Stimulated activated CD4-positive, alpha-beta T cell treated with anti-CD3 and anti-CD28 coated beads, Interleukin-4, amount 100 ng/mL, for 1 hour (primary cell): ENCODE results near the gene SLC5A7.

Source experiments
- DNase-seq: peaks from one replicate; pipeline ENCODE4 v3.0.0-alpha.2; 2020

The SLC5A7 gene

DNA sequence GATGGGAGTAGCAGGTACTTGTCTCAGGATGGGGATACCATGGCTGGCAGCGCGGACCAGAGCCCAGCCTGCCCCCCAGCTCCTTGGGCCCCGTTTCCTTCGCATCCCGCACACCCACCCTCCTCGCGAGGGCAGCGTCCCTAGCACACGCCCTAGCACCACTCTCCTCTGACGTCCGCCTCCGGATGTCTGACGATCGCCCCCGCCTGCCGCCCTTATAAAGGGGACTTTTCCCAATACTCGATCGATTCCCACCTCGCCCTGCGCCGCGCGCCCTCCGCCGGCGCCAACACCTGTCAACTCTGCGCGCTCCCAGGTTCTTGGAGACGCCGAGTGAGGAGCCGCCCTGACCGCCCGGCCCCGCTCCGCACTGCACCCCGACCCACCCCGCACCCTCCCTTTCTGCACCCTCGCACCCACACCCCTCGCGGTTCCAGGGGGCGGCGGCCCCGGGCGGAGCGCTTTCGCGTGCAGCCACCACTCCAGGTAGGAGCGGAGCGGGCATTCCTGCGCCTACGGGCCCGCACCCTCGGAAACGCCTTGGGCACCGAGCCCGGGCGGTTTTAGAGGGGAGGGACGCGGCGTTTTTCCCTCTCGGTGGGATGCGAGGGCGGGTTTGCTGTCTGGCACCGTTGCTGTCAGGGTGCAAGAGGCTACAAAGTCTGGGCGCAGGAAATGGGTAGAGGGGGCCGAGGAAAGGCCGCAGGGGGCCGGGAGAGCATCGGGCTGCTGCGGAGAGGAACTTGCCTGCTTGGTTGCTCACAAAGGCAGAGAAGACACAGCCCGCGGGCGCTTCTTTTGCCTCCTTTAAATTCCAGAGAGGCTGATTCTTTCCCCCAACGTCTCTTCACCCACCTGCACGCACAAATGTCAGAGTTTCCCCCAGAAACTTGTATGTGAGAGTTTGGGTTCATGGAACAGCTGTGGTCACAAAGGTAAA lies at the start of gene SLC5A7:
SLC5A7 (plus strand) TSS at position 247 of the 940 bp plus-strand sequence. CDS start 1,632 bp downstream, outside the sequence.
- no peak for DNase-seq

DNA sequence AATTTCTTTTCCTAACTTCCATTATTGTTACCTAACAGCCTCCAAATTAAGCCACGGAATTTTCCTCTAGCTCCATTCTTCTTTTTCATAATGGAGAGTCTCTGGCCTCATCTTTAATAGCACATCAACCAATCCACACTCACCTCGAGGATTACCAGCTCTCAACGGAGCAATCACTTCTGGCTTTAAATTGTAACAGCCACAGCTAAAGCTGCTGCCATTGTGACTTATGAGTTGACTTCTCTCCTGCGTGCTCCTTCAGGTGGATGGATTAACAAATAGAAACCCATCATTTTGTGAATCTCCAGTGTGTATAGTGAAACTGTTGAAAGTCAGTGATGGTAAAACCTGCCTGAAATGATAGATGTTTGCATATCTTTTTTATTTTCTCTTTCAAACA lies 24.9 kb upstream of the SLC5A7 start:
- no peak for DNase-seq

DNA sequence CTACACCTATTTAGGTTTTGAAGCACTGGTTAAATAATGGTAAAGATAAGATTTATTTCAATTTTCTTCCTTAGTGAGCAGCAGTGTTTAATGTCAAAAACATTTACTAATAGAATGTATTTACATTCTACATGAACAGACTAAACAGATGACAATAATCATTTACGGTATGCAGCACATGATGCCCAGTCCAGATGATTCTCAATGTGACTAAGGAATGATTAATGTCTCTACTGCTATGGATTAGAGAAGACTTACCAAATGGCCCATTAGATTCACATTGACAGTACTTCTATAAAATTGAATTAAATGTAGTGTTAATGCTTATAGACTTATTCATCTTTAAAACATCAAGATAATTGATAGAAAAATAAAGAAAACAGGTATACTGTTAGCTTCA lies 22.1 kb upstream of the SLC5A7 start:
- no peak for DNase-seq

DNA sequence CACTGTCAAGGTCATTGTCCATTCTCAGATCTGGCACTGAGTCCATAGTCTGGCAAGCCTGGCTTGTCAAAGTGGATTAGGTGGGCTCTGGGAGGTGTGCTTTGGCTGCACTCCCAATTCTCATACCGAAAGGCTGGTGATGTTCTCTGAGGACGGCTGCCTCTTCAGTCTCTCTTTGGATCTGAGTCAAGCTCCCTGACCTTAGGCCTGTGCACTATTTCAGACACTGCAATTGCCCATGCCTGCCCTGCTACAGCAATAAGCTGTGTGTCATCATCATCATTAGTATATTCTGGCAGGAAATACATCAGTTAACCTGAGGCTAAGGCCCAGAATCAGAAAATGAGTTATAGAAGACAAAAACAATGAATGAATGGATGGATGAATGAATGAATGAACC lies 1.6 kb upstream of the SLC5A7 start:
- DNase-seq: no peak

DNA sequence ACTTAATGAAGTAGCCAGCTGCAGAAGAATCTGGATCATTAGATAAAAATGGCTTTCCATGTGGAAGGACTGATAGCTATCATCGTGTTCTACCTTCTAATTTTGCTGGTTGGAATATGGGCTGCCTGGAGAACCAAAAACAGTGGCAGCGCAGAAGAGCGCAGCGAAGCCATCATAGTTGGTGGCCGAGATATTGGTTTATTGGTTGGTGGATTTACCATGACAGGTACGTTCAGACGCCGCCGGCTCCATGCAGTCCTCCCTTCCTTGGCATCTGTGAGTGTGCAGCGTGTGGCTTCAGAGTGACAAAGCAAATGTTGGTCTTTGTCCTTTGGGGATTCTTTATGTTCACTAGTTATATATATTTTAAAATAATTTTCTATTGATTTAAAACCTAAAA lies 1.8 kb downstream of the SLC5A7 start:
- no peak for DNase-seq

DNA sequence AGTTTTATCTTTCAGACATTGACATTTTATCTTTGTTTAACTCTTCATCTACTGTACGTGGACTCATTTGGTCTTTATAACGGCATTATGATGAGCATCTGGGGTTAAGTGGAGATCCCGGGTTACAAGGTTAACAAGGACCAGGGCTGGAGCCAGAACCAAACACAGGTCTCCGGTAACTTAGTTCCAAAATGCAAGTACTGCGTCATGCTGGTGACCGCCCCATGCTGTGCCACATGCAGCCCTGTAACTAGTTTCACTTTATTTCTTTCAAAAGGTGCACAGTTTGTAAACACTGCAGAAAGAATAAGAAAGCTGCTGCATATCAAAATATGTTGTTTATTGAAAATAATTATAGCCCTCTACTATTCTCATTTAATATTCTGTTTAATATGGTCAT lies 3.1 kb downstream of the SLC5A7 start:
- no peak for DNase-seq

DNA sequence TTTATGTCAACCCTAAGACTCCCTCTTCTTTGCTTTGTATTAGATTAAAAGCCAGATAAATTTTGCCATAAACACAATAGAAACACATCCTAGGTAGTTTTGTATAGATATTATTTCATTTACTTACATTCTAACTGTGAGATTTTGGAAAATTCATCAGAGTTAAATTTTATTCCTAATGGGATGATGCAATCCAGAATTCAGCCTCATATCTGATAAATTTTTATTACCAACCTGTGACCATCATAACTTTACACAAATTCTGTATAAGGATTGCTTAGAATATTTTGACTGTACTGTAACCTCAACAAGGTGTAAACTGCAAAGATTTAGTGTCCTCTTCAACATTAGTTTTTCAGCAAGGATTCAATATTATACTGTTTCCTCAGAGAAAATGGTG lies 4.4 kb downstream of the SLC5A7 start:
- no peak for DNase-seq

DNA sequence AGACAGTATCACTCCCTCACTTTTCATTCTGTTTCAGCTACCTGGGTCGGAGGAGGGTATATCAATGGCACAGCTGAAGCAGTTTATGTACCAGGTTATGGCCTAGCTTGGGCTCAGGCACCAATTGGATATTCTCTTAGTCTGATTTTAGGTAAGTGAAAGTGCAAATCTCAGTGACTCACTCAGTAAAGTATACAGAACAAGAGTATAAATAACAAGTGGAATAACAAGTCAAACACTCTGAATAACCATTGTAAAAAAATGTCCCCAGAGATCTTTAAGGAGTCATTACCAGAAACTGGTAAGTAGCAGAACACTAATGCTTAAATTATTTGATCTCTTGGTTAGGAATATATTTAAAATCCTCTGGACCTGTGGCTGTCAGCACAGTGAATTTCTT lies 5.7 kb downstream of the SLC5A7 start:
- DNase-seq: no peak

DNA sequence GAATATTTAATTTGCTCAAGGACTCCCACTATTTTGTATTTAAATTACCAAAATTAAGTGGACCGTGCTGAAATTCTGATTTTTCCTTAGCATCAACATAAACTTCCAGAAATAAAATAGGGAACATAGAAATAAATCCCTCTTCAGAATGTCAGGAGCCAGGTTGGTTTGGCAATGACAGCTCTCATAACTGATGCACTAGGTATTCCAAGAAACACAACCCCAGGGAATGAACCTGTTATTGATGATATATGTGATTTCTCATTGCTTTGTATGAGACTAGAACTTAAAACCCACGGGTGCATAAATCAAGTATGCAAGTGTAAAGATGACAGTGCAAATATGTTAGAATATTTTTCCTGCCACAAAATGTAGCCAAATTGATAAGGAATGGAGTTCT lies 12.8 kb downstream of the SLC5A7 start:
- DNase-seq: no peak

DNA sequence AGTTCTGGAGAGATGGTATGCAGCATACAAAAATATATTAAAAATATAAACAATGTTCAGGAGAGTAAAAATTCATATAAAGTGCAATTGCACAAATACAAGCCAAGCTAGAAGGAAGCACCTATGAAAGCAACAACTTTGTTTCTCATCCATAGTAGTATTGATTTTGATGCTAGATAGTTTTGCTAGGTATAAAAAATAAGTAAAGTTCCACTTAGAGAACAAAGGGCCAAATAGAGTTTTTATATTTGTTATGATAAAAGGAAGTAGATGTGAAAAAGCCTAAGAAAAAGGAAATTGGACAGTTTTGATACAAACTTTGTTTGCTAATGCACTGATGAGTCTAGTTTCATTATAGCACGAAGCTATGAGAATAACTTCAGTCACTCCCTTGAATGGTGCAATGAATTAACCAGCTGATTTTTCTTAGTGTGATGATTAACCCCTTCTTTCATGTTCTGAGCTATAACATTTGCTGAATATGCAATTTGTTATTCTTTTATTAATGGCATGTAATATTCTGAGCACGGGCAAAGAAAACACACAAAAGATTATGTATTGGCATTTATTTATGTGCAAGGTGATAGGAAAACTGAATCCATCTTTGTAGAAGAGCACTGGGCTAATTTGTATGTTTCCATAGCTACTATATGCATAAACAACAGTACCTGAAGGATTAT lies 24.7 kb downstream of the SLC5A7 start:
- no peak for DNase-seq

DNA sequence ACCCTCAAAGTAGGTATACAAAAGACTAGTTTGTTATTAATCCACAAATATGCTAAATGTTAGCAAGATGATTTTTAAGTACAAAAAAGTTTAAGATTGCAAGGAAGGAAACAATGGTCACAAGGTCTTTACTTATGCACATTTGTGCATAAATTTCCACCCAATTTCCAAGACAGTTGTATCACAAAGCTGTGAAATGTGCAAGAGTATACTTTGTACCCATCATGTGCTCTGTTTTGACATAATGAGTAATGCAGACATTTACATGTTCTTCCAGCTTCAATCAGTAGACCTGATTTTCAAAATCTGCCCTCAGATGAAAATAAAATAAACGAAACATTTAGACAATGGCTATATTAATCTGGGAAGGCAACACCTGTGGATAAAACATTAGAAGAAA lies 27.0 kb downstream of the SLC5A7 start:
- no peak for DNase-seq

DNA sequence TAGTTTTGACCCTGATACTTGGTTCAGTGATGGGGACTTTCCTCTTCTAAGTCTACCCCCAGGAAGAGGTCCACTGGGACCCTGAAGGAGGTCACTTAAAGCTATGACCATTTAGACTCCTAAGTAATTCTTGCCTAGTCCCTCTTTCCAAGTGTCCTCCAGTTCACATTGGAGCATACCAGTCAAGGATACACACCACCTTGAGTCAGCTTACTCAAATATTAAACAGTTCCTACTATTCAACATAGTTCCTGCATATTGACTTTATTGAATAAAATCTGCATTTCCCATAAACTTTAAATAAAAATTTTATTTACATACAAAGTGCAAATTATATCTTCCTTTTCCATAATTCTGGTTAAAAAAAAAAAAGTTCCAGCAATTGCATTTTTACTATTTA lies 36.3 kb downstream of the SLC5A7 start:
- DNase-seq: no peak

DNA sequence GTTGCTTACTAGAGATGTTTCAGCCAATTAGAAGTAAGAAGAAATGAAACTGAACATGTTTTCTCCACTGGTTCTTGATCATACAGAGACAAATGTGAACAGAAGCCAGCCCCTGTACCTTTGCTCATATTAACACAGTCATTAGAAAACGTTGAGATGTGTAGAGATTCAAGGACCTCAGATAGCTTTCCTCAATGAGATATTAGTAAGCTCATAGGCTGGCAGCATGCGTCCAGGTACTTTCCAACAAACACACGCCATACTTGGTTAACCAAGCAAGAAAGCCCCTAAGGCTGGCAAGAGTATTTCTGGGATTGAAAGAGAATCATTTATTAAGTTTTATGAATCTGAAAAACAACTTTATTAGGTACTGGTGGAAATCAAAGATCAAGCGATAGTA lies 37.5 kb downstream of the SLC5A7 start:
- no peak for DNase-seq

DNA sequence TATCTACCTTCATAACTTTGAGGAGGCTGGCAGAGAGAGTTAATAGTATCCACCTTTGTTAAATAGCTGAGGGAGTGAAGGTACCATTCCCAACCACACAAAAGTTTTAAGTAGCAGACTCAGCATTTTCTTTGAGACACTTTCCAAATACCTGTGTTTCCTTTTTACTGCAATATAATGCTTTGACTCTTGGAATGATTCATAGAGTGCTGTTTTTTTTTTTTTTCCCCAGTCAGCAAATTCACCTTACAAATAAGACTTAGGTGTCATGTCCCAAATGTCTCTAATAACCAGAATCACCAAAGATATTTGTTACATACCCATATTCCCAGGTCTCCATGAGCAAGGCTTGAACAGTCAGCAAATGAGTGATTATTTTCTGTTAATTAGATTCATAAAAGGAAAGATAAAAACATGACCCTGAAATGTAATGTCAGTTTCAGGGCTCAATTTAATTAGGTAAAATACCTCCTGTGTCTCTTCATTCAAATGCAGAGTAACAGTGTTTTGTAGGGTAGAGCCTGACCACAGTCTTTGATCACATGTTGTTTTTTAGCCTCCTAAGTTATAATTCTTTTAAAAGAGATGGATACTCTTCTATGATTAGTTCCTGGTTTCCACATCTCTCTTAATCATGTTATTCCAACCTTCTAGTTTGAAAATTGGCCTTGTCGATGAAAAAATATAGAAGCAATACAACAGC lies 39.9 kb downstream of the SLC5A7 start:
- DNase-seq: no peak

DNA sequence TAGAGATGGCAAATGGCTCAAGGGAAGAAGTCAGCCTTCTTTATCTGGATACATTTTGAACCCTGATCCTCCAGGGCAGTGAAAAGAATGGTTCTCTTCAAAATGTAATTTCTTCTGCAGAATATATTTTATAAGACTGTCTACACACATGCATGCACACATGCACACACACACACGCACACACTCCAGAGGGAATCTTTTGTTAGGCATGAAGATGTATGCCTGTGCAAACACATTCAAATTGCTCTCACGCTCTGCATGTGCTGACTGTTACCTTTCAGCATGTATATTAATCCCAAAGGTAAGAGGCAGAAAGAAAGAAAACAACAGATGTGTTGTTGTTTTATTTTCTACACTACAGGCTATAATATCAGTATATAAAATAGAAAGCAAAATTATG lies 43.2 kb downstream of the SLC5A7 start:
- no peak for DNase-seq

DNA sequence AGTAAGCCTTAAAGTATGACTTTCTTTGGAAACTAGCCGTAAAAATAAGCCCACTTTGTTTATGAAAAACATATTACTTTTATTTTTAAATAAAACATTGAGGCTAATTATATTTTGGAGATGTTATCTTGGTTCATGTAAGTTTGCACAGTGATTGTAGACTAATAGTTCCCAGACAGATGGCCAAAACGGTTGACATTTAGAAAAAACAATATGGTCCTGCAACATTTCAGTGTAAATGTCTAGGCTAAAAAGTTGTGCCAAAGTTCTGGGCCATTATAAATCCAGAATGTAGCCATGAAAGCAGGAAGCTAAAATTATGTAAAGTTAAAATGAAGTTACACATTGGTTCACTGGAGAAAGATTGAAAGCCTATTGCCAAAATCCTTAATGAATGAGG lies 43.6 kb downstream of the SLC5A7 start:
- DNase-seq: no peak

DNA sequence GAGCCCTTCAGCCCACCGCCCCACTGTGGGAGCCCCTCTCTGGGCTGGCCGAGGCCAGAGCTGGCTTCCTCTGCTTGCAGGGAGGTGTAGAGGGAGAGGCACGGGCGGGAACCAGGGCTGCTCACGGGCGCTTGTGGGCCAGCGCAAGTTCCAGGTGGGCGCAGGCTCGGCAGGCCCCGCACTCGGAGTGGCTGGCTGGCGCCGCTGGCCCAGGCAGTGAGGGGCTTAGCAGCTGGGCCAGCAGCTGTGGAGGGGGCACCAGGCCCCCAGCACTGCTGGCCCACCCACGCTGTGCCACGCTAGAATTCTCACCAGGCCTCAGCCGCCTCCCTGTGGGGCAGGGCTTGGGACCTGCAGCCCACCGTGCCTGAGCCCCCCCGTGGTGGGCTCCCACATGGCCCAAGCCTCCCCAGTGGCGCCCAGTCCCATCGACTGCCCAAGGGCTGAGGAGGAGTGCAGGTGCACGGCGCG lies 45.2 kb downstream of the SLC5A7 start:
- DNase-seq: no peak

DNA sequence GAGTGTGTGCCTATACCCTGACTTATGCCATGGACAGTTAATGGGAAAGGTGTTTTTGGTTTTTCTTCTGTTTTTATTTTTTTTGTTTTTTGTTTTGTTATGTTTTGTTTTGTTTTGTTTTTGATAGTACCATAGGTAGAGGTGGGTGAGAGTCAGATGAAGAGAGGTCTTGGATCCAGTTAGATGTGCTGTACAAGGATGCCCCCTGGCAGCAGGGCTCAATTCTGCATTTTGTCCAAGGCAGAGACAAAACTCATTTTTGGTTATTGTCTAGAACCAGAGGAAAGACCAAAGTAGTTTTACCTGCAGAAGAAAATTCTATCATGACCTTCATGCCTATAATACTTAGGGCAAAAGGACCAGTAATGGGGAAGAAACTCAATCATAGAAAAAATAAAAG lies 48.5 kb downstream of the SLC5A7 start:
- no peak for DNase-seq

DNA sequence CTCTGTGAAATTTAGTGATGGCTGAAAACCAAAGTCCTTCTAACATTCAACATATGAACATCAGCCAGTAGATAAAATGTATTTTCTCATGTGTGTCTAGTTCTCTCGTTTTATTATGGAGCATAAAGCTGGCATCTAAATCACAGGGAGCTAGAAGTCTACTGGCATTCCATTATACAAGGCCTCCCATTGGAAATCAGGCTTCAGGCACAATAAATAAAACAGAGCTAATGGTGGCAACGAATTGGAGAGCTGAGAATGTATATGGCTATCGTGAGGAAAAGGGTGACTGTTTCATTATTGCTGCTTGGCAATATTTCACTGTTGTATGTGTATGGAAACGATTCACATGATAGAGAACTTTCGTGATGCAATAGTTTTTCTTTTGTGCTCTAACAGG lies 62.4 kb downstream of the SLC5A7 start:
- no peak for DNase-seq

DNA sequence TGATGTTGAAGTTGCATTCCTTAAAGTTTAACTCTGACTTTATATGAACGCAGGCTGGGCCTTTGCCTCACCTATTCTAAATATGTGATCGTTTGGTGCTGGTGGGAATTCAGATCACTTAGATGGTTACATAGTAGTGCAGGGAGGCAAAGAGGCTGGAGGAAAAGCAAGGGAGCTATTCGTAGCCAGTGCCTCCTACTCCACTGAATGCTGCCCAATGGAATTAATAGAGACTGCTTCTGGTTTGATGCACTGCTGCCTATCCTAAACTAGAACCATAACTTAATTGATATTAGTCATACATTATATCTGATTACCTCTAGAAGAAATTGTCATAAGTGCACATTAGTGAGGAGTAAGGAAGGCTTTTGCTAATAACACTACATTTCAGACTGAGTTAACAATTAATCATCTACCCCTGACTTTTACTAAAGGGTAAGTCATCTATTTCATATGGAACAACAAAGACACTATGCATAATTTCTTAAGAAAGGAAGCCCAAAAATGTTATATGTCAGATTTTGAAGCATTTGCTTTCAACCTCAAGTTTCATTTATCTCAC lies 72.3 kb downstream of the SLC5A7 start:
- DNase-seq: no peak

DNA sequence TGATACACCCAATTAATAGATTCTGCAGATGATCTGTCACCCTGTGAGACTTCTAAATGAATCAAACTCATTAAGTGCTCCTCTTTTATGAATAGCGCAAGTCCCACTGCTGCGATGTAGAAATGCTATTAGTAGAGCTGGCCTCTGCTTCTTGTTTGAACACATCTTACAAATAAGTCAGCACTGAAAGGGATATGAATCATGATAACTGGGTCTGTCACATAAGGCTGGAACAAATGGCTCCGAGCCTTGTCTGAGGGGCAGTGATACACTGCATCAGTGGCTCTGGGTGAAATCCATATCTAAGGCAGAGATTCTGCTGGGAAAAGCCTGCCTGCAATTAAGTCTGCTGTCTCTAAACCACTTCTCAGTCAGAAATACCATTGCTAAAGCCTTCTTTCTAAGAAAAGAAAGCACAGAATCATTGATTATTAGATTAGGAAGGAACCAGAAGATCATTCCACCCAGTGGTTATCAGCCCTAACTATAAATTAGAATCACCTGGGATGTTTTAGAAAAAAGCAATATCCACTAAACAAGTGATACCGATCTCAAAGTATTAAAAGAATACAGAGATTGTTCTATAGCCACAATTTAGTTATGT lies 75.2 kb downstream of the SLC5A7 start:
- no peak for DNase-seq
